ENCODE results near the gene LRMDA. TPM values are rescaled to one million over a fixed set of nuclear protein-coding genes. Genes with fewer than 3 reads are reported as not detected.

Gene LRMDA
- polyA plus RNA-seq, 4 donors = 19.1 to 23.0 (median 20.7) TPM

DNA sequence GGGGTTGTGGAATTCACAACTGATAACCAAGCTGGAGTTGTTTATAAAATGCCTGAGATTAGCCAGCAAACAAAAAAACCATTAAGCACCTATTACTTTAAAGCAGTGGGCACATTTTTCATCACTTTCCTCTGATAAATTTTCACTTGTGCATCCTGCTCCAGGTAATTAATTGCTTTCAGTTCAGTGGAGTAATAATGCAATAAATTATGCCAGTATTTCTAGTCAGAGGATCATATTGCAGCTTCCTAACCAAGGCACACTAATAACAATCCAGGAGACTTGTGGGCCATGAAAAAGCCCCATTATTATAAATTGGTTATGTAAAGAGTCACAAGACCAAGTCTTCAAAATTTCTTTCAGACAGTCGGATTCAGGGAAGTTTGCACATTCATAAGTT lies 193.2 kb downstream of the LRMDA start:
- DNase-seq (ENCODE audit: low read depth in 4 of 4, low spot score in 3 of 4) = no peak

DNA sequence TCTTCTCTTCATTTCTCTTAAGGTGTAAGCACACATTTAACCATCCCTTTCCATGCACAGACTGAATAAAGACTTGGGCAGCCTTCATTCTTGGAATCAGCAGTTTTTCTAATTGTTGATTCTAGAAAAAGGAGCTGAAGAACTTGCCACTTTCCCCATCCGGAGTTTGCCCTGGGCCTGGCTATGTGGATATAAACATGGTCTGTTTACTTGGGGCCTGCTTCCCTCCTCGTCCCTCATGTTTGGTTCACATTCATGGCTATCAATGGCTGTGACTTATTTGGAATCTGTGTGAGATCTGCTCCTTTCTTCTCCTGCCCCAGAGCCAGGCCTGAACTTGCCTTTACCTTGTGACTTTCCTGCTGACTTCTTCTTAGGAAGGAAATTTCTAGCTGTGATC lies 199.3 kb downstream of the LRMDA start:
- DNase-seq (ENCODE audit: low read depth in 4 of 4, low spot score in 3 of 4) = no peak

DNA sequence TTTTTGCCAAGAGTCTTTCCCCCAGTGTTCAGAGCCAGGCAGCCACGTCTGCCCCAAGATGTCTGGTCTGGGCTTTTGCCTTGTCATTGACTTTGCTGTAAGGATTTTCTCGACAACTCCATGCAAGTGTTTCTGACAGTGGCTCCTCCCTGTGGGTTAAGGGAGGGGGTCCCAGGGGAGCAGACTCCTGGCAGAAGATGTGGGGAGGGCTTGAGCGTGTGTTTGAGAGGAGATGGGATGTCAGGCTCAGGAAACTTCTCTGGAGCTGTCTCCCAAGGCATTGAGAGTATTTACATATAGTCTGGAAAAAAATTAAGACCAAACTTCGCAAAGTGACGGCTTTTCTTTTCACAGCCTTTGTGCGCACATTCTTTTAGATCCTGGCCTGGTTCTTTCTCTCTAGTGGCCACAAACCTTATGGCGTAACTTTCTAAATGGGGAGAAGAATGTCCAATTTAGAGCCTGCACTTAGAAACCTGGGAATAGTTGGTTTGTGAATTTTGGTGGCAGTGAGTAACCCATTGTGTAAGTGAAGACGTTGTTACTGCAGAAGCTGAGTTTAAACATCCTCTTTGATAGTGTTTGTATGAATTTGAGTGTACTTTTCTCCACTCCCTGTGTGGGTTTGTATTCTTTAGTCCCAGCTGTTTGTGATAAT lies 201.5 kb downstream of the LRMDA start:
- no peak for DNase-seq (ENCODE audit: low read depth in 4 of 4, low spot score in 3 of 4)

GRCh38 chr10:75633568-75633967 lies 202.1 kb downstream of the LRMDA start:
- DNase-seq (ENCODE audit: low read depth in 4 of 4, low spot score in 3 of 4) = no peak

- DNase-seq (ENCODE audit: low read depth in 4 of 4, low spot score in 3 of 4) = no peak
Observed at GRCh38 chr10:75634947-75635346, 203.5 kb downstream of the LRMDA start.

DNA sequence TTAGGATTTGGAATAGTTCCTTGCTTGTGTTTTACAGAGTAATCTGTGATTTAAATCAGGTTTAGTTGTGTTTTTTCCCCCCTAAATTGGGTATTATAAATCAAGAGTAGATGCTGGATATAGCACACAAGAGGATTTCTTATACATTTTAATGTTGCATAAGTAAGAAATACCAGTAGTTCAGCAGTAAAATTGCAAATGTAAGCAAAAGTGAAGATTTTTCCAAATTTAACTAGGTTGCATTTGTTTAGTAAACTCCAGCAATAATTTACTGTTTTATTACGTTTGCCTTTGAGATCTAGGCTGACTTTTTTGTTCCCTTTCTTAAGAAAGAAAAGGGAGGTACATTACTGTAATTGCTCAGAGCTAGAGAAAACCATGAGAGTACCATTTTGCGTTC lies 207.3 kb downstream of the LRMDA start:
- DNase-seq (ENCODE audit: low read depth in 4 of 4, low spot score in 3 of 4) = no peak

- DNase-seq (ENCODE audit: low read depth in 4 of 4, low spot score in 3 of 4) = no peak
Observed at GRCh38 chr10:75639736-75640135, 208.3 kb downstream of the LRMDA start.

DNA sequence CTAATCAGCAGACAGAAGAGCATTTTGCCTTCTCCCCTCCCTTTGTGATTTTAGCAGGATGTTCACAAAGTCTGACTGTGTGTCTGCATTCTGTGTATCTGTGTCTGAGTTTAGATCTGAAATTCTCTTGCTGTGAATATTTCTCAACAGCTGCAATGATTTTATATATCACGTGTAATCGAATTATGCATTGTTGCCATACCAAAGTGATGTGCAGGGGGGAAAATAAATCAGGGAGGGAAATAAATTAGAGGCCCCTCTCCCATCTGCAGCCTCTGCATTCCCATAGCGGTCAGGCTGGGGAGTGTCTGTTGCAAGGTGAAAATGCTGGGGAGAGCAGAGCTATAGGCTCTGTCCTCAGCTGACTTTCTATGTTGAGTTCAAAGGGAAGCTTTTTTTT lies 209.0 kb downstream of the LRMDA start:
- no peak for DNase-seq (ENCODE audit: low read depth in 4 of 4, low spot score in 3 of 4)

- DNase-seq (ENCODE audit: low read depth in 4 of 4, low spot score in 3 of 4) = no peak
Observed at GRCh38 chr10:75640803-75641202, 209.4 kb downstream of the LRMDA start.

DNA sequence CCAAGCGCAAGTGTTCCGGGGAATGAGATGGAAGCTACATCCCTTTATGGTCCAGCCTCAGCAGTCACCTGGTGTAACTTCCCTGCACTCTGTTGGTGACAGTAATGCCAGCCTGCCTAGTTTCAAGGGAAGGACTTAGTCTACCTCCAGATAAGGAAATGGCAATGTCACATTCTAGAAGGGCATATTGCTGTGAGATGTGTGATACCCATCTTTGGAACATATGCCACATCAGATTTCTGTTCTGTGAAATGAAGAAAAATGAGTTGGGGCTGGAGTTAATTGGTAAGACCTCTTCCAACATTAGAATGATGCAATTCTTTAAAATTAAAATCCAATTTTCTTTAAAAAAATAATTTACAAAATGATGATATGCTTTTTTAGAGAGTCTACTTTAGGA lies 212.0 kb downstream of the LRMDA start:
- no peak for DNase-seq (ENCODE audit: low read depth in 4 of 4, low spot score in 3 of 4)

GRCh38 chr10:75643944-75644692 lies 212.7 kb downstream of the LRMDA start:
- no peak for DNase-seq (ENCODE audit: low read depth in 4 of 4, low spot score in 3 of 4)

GRCh38 chr10:75645704-75646103 lies 214.3 kb downstream of the LRMDA start:
- no peak for DNase-seq (ENCODE audit: low read depth in 4 of 4, low spot score in 3 of 4)

DNA sequence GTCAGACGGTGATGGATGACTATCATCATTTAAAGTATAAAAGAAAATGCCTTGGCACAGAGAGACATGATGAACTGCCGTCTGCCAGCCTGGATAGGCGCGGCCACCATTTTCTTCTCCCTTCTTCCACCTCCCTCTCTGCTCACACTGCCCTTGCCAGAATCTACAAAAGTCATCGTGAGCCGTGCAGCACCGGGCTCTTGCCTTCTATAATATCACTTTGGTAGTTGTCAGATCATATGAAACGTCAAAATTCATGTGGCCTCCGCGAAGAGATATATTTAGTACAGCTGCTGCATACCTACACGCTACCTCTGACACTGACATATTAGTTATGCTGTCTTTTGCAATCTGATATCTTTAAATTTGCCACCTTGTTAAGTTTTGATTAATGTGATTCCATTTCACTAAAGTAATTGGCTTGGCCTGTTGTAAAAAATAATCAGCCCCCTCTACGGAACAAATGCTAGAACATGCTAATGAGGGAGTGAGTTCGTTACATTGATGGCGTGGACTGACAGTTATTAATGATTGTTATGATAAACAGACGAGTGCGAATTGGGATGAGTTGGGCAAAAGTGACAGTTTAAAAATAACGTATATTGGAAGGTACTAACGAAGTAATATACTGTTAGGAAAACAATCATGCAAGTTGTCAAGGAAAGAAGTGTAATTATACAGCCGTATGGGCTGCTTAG lies 214.9 kb downstream of the LRMDA start:
- DNase-seq (ENCODE audit: low read depth in 4 of 4, low spot score in 3 of 4) = no peak

DNA sequence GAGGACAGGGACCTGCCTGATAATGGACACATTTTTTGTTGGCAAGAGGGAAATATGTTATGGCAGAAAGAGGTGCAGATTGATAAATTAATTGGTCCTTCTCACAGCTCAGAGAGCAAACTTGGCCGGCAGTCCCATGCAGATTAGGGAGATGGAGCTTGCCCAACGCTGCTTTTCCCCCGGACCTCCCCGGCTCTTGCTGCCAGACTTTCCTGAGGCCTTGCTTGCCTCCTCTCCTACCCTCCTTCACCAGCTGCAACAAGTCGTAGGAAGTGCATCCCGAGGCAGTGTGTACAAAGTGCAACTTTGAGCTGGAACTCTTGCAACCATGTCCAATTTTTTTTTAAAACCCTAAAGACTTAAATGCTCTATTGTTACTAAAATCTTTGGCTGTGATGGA lies 215.5 kb downstream of the LRMDA start:
- DNase-seq (ENCODE audit: low read depth in 4 of 4, low spot score in 3 of 4) = no peak

GRCh38 chr10:75647675-75648074 lies 216.3 kb downstream of the LRMDA start:
- no peak for DNase-seq (ENCODE audit: low read depth in 4 of 4, low spot score in 3 of 4)

- no peak for DNase-seq (ENCODE audit: low read depth in 4 of 4, low spot score in 3 of 4)
Observed at GRCh38 chr10:75648351-75648750, 216.9 kb downstream of the LRMDA start.

- DNase-seq (ENCODE audit: low read depth in 4 of 4, low spot score in 3 of 4) = no peak
Observed at GRCh38 chr10:75648854-75649253, 217.4 kb downstream of the LRMDA start.

DNA sequence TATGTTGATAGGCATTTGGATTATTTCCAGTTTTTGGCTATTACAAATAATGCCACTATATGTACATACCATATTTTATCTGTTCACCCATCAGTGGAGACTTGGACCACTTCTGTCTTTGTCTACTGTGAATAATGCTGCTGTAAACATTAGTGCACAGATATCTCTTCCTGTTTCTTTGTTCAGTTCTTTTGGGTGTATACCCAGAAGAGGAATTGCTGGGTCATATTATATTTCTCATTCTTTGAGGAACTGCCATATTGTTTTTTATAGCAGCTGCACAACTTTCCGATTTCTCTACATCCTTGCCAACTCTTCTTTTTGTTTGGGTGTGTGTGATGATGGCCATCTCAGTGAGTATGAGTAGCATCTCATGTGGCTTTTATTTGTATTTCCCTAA lies 218.0 kb downstream of the LRMDA start:
- DNase-seq (ENCODE audit: low read depth in 4 of 4, low spot score in 3 of 4) = no peak

DNA sequence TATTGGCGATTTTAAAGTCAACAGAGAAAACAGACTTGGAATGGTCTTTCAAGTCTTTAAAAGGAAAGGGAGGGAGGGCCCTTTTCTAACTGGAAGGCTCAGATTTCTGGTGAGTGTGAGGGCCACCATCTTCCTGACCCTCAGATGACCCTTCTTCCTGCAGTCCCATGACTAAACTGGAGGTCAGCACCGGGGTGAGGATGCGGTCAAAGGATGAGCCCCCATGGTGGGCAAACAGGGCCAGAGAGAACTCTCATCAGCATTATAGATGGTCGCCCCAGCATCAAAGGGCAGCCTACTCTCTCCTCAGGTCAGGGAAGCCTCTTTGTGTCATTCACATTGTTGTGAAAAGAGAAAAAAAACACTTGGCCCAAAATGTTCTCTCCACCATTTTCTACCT lies 219.2 kb downstream of the LRMDA start:
- DNase-seq (ENCODE audit: low read depth in 4 of 4, low spot score in 3 of 4) = no peak

DNA sequence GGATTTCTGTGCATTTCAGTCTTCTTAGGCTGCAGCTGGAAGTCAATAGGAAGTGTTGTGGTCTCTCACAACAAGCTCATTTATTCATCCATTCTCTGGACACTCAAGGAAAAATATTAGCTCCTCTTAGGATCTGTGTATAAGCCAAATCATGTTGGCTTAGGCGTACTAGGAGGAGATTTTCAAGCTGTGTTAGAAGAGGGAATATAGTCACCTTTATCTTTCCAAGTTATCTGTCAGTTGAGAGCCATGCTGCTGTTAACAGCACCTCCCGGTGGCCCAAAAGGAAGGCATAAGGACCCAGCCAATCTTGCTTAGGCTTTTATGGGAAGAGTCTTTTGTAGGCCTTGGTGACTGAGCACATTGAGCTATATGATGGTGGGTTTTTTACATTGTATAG lies 220.0 kb downstream of the LRMDA start:
- no peak for DNase-seq (ENCODE audit: low read depth in 4 of 4, low spot score in 3 of 4)

DNA sequence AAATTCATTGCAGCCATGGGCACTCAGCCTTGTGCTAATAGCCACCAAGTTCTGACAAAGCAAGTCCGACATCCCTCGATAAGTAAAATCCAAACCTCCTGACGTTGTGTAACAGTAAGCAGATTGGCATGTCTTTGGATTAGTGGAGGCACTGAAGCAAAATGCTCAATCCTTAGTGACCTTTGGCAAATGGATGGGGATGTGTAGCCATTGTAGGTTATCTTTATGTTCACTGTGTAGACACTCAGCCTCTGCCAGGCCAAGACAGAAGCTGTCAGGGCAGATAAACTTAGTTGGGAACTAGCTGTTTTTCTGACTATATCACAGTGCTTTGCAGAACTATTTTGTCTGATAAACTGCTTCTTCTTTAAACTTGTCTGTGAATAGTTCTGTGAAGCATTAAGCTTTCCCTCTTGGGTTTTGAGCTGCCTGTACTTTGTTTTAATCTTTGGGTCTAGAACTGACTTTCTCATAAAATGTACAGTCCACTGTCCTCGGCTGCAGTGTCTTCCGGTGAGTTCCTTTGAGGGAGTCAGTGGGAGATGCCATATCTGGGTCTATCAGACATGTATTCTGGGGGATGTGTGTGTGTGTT lies 220.8 kb downstream of the LRMDA start:
- DNase-seq (ENCODE audit: low read depth in 4 of 4, low spot score in 3 of 4) = no peak
